OCI-LY3 (cell line): ENCODE data around the gene FRG2C.
"Not testable (repeated sequence)": the region's sequence is repeated elsewhere in the genome, so short reads cannot be mapped to it uniquely, and the experiment has no call there.

Source experiments
- EZH2phosphoT487 ChIP-seq: fragments of 200-600 bp; shearing (Covaris generic); IDR thresholded peaks from 2 replicates; pipeline ENCODE4 v1.6.1; 2018; ENCODE audit warnings: antibody characterized with exemption, mixed run types, low read depth
- TF ChIP-seq, protein P1 (sequence below): fragments of 200-600, 300-600 bp; sonication (generic); IDR thresholded peaks from 2 replicates; pipeline ENCODE4 v1.5.1; 2014; ENCODE audit warnings: antibody characterized with exemption, low read length, low read depth

DNA sequence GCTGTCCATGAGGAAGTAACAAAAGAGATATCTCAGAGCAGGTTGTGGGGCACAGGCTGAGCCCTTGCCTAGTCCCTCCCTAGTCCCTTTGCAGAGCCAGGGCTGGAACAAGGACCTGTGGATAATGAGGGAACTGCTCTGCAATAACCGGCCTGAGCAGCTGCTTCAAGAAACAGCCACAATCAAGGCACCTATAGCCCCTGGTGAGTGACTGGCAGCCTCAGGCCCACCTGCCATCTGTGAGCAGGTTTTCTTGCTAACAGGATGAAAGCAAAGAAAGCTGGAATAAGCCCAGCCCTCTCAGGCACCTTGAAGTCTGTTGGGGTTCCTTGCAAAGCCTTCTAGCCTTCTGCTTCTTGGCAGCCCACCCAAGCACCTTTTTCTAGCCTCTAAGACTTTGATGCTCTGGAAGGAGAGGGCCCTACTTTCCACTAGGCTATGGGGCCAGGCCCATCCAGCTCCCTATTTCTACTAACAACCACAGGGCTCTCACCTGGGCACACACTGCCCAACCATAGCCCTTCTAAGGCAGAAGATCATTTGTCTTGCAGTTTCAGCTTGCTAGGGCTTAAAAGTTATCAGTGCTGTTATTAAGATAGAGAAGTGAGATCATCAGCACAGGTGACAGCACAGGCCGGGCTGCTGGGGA, 33.1 kb upstream of the FRG2C start:
- TF ChIP-seq, protein P1, sequence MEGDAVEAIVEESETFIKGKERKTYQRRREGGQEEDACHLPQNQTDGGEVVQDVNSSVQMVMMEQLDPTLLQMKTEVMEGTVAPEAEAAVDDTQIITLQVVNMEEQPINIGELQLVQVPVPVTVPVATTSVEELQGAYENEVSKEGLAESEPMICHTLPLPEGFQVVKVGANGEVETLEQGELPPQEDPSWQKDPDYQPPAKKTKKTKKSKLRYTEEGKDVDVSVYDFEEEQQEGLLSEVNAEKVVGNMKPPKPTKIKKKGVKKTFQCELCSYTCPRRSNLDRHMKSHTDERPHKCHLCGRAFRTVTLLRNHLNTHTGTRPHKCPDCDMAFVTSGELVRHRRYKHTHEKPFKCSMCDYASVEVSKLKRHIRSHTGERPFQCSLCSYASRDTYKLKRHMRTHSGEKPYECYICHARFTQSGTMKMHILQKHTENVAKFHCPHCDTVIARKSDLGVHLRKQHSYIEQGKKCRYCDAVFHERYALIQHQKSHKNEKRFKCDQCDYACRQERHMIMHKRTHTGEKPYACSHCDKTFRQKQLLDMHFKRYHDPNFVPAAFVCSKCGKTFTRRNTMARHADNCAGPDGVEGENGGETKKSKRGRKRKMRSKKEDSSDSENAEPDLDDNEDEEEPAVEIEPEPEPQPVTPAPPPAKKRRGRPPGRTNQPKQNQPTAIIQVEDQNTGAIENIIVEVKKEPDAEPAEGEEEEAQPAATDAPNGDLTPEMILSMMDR: not testable (repeated sequence)
- TF ChIP-seq EZH2phosphoT487: not testable (repeated sequence)
